ENCODE measurements around the gene C14orf132. TPM values are rescaled to one million over a fixed set of nuclear protein-coding genes. Genes with fewer than 3 reads are reported as not detected.

Gene C14orf132
- total RNA-seq, 2 experiments from 2014 or later = 2.0 to 2.4 TPM

- Mint-ChIP-seq H3K36me3 (ENCODE audit: low read depth) (no peaks in the 10 kb centered on the region), H3K27me3 (no peaks in the 10 kb centered on the region), H3K27ac (no peak overlapping the region), H3K4me3 (no peak overlapping the region), H3K9me3 (peaks cover 2% of the 10 kb centered on the region), H3K4me1 (ENCODE audit: low read depth) (no peaks in the 10 kb centered on the region)
- TF ChIP-seq CTCF (IDR thresholded peaks at IDR 0.05) = no peak
- Histone ChIP-seq H3K4me3 (ENCODE audit: low read length) (no peak overlapping the region), H3K27ac (ENCODE audit: low read depth in 1 of 2, low read length in 2 of 2) (no peak overlapping the region), H3K27me3 (ENCODE audit: control insufficient read depth in 1 of 2, insufficient read depth in 2 of 2, low read length in 2 of 2) (no peaks in the 10 kb centered on the region), H3K9me3 (ENCODE audit: control insufficient read depth in 1 of 2, insufficient read depth in 1 of 2, low read length in 2 of 2) (peaks cover 13 to 17% of the 10 kb centered on the region in 2 experiments), H3K36me3 (ENCODE audit: insufficient read depth, low read length) (no peaks in the 10 kb centered on the region), H3K4me1 (ENCODE audit: insufficient read depth, low read length) (no peaks in the 10 kb centered on the region)
- ChIA-PET POLR2A (no interaction called here), CTCF (no interaction called here)
- intact Hi-C loops (cut with DNase I, micrococcal nuclease) = no loop called here
- DNase-seq = no peak
- no peak for ATAC-seq (ENCODE audit: poor library complexity)
Measured at GRCh38 chr14:96135285-96135684, 96.1 kb downstream of the C14orf132 start.

DNA sequence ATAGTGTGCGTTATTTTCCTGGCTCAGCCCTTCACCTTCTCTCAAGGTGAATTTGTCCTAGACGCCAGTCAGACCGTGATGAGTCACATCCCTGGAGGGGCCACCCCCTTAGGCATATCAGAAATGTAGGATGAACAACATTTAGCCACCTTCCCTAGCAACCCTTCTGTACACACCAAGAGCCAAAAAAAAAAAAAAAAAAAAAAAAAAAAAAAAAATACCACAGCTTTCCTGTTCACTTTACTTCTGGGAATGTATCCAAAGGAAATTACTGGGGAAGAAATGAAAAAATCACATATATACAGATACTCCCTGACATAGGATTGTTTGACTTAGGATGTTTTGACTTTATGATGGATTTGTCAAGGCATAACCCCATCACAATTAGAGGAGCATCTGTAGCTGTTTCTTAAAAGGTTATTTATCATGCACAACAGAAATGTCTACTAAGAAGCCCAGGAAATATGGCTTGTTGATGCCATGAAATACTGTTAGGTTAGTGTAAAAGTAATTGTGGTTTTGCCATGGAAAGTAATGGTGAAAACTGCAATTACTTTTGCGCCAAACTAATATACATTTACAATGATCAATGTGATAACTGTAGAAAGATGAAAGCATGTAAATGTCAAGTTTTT, 97.3 kb downstream of the C14orf132 start:
- Mint-ChIP-seq H3K9me3 (peaks cover 2% of the 10 kb centered on the region), H3K4me3 (no peak overlapping the region), H3K4me1 (ENCODE audit: low read depth) (no peaks in the 10 kb centered on the region), H3K27ac (no peak overlapping the region), H3K36me3 (ENCODE audit: low read depth) (no peaks in the 10 kb centered on the region), H3K27me3 (no peaks in the 10 kb centered on the region)
- Histone ChIP-seq H3K4me1 (ENCODE audit: insufficient read depth, low read length) (no peaks in the 10 kb centered on the region), H3K4me3 (ENCODE audit: low read length) (no peak overlapping the region), H3K36me3 (ENCODE audit: insufficient read depth, low read length) (no peaks in the 10 kb centered on the region), H3K9me3 (ENCODE audit: control insufficient read depth in 1 of 2, insufficient read depth in 1 of 2, low read length in 2 of 2) (peaks cover 13 to 17% of the 10 kb centered on the region in 2 experiments), H3K27me3 (ENCODE audit: control insufficient read depth in 1 of 2, insufficient read depth in 2 of 2, low read length in 2 of 2) (no peaks in the 10 kb centered on the region), H3K27ac (ENCODE audit: low read depth in 1 of 2, low read length in 2 of 2) (no peak overlapping the region)
- intact Hi-C loops (cut with DNase I, micrococcal nuclease) = no loop called here
- no peak for TF ChIP-seq CTCF (IDR thresholded peaks at IDR 0.05)
- CTCF ChIA-PET = interaction anchor here (1.0 kb wide), 1 partner anchor 11 kb away, joined by 3 read pairs; no protein-coding TSS in a partner anchor
- POLR2A ChIA-PET = no interaction called here
- ATAC-seq (ENCODE audit: poor library complexity) (no peak), DNase-seq (no peak)

DNA sequence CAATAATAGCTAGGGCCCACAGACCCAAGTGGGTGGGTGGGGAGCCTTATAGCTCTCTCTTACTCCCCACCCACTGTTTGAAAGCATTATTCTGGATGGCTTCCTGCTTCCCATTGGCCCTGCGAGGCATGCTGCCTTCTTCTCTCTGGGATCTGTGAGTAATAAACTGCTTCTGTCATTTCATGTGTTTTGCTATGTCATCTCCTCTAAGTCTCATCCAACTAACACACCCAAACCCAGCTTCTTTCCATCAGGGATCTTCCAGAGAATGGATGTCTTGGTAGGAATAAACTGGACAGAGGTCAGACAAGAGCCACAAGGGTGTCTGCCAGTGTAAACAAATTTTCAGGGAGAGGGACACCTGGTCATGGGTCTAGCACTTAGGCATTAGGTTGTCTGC, 99.1 kb downstream of the C14orf132 start:
- Histone ChIP-seq H3K36me3 (ENCODE audit: insufficient read depth, low read length) (no peaks in the 10 kb centered on the region), H3K4me3 (ENCODE audit: low read length) (no peak overlapping the region), H3K27ac (ENCODE audit: low read depth in 1 of 2, low read length in 2 of 2) (no peak overlapping the region), H3K27me3 (ENCODE audit: control insufficient read depth in 1 of 2, insufficient read depth in 2 of 2, low read length in 2 of 2) (no peaks in the 10 kb centered on the region), H3K4me1 (ENCODE audit: insufficient read depth, low read length) (no peaks in the 10 kb centered on the region), H3K9me3 (ENCODE audit: control insufficient read depth in 1 of 2, insufficient read depth in 1 of 2, low read length in 2 of 2) (peaks cover 13 to 21% of the 10 kb centered on the region in 2 experiments)
- POLR2A ChIA-PET = interaction anchor here (1.8 kb wide), 1 partner anchor 11 kb away, joined by 6 read pairs; no protein-coding TSS in a partner anchor
- no peaks in the 10 kb centered on the region for H3K36me3 Mint-ChIP-seq (ENCODE audit: low read depth)
- CTCF ChIA-PET = no interaction called here
- H3K27ac Mint-ChIP-seq = no peak overlapping the region
- DNase-seq (no peak), ATAC-seq (ENCODE audit: poor library complexity) (no peak)
- TF ChIP-seq CTCF (IDR thresholded peaks at IDR 0.05) = no peak
- no peaks in the 10 kb centered on the region for H3K4me1 Mint-ChIP-seq (ENCODE audit: low read depth)
- H3K4me3 Mint-ChIP-seq = no peak overlapping the region
- H3K9me3 Mint-ChIP-seq = peaks cover 2% of the 10 kb centered on the region
- intact Hi-C loops (cut with DNase I, micrococcal nuclease) = no loop called here
- no peaks in the 10 kb centered on the region for H3K27me3 Mint-ChIP-seq

Data from CD4-positive, alpha-beta T cell (primary cell).